ENCODE results near the gene SLC25A48.

DNA sequence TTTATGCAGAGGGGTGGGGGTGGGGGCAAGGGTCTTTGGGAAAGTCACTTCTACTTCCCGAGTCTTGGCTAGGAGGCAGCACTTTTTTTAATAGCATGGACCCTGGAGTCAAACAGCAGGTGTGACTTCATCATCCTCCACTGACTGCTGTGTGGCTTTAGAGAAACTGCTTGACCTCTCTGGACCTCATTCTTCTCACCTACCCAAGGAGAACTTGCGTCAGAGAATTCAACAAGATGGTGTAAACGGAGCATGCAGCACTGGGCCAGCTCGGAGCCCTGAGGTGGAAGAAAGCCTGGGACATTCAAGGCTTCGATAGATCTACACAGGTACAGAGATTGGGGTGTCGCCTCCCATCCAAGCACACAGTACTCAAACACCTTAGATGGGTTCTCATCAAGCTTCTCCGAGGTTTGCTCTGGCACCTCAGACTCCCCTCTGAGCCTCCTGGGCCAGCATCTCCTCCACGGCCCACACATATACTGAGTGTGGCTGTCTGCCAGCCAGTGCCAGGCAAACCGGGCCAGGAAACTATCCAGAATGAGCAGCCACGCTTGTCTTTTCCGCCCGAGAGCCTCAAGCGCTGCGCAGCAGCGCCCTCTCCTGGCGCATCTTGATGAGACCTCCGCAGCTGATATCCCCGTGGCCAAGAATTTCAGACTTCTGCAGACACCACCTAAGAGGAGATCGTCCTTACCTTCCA is 4.6 kb upstream of the SLC25A48 start:
- TF ChIP-seq CTCF (IDR thresholded peaks at IDR 0.05) = peak; percentile 27 to 80 (median 66)
- no peak for TF ChIP-seq POLR2A (IDR thresholded peaks at IDR 0.05)
